GM21717 (cell line): ENCODE measurements around the gene CEP63.

Source experiments
- ATAC-seq: cut with Tn5 transposase; IDR thresholded peaks from one replicate; pipeline ENCODE4 v1.9.1; 2021; ENCODE audit warnings: mild to moderate bottlenecking, moderate library complexity; ENCODE audit not compliant: unreplicated experiment

CEP63 gene

GRCh38 chr3:134606033-134607025 is 120.5 kb downstream of the CEP63 start:
- no peak for ATAC-seq

DNA sequence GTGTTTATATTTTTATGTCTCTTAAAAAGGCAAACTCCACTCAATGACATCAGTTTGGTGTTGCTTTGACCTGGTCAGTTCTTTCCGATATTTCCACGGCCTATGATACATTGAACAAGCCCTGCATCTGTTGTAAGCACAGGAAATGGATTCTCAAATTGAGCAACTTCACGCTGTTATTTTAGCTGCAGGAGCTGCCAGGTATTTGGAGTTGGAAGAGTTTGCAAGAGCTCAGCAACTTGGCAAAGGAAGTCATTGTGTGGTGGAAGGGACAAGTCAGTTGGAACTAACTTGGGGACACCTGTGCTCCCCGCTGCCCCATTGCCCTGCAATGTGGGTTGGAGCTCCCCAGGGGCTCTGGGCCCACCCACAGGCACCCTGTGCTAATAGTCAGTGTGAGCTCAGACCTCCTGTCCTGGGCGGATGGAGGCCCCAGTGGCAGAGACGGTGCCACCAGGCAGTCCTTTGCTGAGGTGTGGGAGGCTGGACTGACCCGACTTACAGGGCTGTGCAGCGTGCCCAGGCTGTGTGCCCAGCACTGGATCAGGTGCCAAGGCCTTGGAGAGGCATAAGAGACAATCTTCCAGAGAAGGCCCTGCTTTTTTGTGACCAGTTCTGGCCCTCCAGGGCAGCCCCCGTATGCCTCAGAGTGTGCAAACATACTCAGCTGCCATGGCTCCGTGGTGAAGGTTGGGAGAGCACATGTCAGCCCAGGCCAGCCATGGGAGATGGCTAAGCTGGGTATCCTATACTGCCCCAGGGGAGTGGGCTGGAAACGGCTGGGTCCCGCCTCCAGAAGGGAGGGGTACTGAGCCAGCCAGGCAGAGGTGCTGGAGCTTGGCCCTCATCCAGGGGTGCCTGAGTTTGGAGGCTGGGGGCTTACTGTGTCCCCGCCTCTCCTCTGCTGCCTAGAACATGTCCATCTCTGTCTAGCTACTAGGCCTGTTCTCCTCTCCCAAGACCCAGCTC is 121.5 kb downstream of the CEP63 start:
- ATAC-seq: no peak

DNA sequence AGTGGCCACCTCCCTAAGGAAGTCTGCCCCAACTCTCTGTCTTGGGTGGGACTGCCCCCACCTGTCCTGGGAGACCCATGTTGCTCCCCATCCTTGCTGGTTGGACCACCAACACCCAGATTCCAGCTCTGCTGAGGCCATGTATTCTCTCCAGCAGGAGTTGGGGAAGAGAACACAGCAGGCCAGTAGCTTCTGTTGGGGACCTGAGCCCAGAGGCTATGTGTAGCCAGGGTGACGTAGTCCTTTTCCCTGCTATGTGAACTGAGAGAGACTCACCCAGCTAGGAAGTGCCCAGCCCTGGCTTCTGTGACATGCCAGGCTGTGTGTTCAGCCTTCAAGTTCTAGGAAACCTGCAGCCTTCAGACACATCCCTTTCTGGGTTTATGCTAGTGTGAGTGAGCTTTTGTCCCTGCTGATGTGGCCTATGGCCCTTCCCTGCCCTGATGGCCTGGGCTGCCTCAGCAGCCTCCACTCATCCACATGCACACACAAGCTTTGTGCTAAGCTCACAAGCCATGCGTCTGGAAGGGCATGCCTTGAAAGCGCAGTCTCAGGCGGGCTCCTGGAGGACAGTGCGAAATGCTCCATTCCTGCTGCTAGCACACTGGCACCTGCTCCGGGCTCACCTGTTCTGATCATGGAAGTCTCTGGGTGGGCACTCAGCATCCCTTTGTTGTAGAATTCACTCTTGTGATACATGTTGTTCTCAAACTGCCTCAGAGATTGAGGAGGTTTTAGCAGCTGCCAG is 122.3 kb downstream of the CEP63 start:
- ATAC-seq: no peak

DNA sequence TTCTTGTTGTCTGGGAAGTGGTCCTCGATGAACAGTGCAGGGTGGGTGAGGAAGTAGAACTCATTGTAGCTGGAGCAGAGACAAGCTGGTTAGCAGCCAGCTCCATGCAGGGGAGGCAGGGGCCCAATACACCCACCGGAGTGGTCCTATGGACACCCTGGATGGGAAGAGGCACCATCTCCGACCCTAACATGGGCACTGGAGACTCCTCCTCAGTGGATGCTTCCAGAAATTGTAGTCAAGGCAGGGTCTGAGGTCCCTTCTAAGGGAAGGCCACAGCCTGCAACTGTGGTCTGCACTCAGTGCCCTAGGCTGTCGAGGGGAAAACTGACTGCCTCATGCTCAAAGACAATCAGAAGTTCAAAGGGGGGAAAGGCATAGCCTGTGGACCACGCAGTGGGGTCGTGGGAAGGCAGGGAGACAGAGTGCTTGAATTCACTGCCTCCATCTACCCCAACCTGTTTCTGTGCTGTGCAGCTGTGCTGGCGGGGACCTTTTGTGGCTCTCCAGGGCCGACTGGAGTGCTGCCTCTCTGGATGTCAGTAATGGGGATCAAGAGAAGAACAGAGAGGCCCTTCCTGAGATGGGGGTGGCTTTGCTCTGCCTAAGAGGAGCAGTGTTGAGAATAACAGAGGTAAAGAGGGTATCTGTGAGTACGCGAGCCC is 123.0 kb downstream of the CEP63 start:
- ATAC-seq: no peak

GRCh38 chr3:134609821-134610431 is 124.1 kb downstream of the CEP63 start:
- no peak for ATAC-seq

DNA sequence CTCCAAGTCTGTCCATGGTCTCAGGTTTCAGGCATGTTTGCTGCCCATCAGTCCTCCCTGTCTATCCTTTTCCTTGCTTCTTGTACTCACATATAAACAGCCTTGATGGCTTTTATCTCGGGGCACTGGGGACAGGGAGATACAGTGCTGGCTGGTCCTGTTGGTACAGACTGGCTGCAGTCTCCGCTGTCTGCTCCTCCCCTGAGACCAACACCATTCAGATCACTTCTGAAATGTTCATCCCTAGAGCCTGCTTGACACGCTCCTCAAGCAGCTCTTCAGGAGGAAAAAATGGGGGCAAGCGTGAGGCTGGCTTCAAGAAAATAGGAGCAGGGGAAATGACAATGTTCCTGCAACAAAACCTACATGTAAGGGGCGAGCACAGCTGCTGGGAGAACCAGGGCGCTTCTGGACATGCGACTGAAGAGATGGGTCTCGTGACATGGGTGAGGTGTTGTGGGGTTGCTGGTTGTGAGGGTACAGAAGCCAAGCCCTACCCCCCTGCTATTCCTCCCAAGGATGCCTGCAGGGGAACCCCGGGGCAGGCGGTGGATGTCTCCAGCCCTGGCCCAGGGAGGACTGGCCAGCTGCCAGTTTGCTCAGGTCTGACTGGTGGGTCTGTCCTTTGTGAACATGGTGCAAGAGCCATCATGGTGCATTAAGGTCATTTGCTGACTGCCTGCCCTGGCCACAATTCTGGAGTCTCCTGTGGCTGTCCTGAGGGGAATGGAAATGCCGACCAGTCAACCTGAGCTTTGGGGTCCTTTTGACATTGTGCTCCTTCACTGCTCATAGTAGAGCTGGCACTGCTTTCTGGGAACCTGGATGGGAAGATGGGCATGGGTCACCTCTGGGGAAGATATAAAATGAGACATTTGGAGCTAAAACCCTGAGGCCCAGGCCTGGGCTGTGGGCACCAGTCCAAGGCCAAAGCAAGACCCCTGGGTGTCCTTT is 124.9 kb downstream of the CEP63 start:
- no peak for ATAC-seq

- ATAC-seq: no peak
Observed at GRCh38 chr3:134611516-134611915, 125.7 kb downstream of the CEP63 start.

- ATAC-seq: no peak
Observed at GRCh38 chr3:134613006-134613520, 127.2 kb downstream of the CEP63 start.

DNA sequence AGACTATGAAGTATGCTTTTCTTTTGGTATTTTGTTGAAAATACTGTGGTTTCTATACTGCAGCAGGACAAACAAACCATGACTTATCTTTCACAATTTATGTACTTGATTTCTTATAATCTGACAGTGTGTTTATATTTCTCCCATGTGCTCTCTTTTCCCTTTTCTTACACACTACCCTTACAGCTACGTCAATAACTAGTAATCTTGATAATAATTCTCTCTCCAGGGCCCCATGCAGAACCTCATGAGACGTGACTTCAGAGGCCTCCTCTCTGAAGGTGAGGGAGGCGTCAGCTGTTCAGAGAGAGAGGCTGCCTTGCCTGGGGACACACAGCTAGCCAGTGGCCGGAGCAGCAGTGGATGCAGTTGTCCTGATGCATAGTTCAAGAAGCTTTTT is 129.1 kb downstream of the CEP63 start:
- no peak for ATAC-seq

- ATAC-seq: no peak
Observed at GRCh38 chr3:134615743-134616142, 129.9 kb downstream of the CEP63 start.

DNA sequence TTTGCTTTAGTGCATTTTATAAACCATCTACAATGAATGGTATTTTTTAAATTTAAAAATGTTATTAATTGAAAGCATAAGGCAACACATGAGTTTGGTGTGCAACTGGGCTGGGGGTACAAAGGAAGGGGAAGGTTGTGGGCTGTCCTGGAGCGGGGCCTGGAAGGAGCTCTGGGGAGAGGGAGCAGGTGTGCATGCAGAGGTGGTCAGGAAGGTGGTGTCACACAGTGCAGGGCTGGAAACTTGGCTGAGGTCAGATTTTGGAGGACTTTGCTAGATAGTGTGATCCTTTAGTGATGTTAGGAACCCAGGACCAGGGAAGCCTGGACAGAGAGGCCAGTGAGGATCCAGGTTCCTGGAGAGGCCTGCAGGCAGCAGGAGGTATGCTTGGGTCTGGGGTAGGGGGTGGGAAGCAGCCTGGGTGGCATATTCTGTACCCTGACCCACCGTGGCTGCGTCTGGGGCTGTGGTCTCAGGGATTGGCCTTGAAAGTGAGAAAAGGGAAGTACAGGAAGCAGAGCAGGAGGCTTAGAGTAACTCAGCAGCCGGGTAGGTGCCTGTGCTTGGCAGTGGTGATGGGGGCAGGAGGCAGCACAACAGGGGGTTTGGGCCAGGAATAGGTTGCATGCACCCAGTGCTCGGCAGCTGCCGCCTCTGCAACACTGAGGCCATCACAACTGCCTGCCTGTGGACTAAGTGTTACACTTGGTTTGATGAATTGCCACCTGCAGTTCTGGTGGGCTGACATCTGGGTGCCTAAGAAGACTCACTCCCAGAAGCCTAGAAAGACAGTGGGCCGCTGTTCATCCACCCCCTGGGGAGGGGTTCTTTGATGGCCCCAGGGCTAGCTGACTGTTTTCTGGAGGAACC is 132.0 kb downstream of the CEP63 start:
- ATAC-seq: no peak

- no peak for ATAC-seq
Observed at GRCh38 chr3:134618478-134619300, 132.8 kb downstream of the CEP63 start.

DNA sequence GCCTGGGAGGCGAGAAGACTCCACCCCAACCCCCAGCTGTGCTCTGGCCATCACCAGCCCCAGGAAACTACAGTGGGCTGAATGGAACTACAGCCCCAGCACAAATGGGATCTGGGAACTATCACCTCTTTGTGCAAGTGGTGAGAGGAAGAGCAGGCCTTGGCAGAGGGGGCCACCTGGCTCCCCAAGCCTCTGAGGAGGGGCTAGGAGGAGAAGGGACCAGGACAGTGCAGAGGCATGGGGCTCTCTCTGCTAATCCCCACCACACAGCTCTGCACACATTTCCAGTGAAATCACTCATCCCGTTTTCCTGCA is 133.4 kb downstream of the CEP63 start:
- no peak for ATAC-seq

- ATAC-seq: no peak
Observed at GRCh38 chr3:134619884-134620445, 134.1 kb downstream of the CEP63 start.

- ATAC-seq: no peak
Observed at GRCh38 chr3:134620476-134621115, 134.7 kb downstream of the CEP63 start.

GRCh38 chr3:134621854-134622253 is 136.0 kb downstream of the CEP63 start:
- no peak for ATAC-seq
